Activated CD8-positive, alpha-beta memory T cell treated with anti-CD3 and anti-CD28 coated beads for 48 hours (primary cell): ENCODE measurements around the gene ACSF3.

ENCODE experiments used
- DNase-seq, 3 experiments: peaks; one replicate each; pipeline ENCODE4 v3.0.0-alpha.2; 2020; ENCODE audit warnings: low read depth in 2 of 3, low spot score in 2 of 3

ACSF3 gene

GRCh38 chr16:89093602-89094251, at the start of gene ACSF3:
ACSF3 (plus strand) TSS chr16:89093852; CDS start chr16:89100682, 6,830 bp downstream.
- DNase-seq = peak; percentile 49 to 67 (median 52)

GRCh38 chr16:89044418-89045180, 49.1 kb upstream of the ACSF3 start:
- no peak for DNase-seq

DNA sequence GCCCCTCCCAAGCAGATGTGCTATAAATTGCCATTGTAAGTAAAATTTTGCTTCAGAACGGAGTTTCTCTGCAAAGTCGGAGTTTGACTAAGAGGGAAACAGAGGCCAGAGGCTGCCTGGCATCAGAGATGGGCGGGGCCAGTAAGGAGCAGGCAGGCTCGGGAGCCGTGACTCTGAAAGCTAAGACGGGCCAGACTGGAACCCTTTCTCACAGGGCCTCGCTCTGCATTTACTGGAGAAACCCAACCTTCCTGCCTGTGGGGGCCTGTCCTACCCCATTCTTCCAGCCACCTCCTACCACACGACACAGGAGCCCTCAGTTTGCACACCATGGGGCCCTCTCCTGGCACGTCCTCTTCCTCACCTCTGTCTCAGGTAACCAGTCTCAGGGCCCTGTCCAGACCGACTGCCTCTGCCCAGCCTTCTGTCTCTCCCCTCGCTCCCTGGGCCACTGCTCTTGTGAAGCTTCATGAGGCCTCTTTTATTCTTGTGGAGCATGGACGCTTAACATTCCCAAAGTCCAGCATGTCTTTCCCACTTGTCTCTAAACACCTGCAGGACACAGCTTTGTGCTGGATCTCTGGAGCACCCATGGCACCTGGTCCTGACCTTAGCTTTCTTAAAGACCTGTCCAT, 48.4 kb upstream of the ACSF3 start:
- DNase-seq = no peak

GRCh38 chr16:89045881-89046280, 47.8 kb upstream of the ACSF3 start:
- no peak for DNase-seq

- no peak for DNase-seq
Observed at GRCh38 chr16:89046491-89046890, 47.2 kb upstream of the ACSF3 start.

GRCh38 chr16:89047331-89048089, 46.1 kb upstream of the ACSF3 start:
- no peak for DNase-seq

DNA sequence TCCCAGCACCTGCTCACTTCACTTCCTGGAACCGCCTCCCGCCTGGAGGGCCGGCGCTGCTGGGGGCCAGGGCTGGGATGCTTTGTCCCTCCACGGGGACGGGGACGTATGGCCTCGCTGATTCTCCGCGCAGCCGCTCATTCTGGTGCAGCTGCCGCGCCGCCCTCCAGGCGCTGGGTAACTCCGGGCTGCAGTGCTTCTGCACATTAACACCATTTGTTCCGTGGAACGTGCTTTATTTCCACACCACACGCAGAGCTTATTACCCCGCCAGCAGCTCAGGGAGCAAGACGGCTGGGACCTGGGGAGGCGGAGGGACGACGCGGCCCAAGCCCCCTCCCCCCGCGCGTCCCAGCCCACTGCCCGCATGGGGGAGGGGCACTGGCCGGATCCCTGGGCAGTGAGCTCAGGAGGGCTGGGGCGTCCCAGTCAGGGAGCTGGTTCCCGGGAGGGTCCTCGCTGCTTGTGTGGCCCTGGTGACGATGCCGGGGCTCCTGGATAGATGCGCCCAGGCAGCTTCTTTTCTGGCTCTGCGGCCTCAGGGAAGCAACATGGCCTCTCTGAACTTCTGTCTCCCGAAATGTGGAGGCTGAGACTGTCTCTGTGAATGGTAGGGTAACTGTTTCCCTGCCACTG, 45.4 kb upstream of the ACSF3 start:
- DNase-seq = no peak

GRCh38 chr16:89048871-89049422, 44.7 kb upstream of the ACSF3 start:
- no peak for DNase-seq

GRCh38 chr16:89049484-89050118, 44.1 kb upstream of the ACSF3 start:
- no peak for DNase-seq

- no peak for DNase-seq
Observed at GRCh38 chr16:89050119-89050867, 43.4 kb upstream of the ACSF3 start.

DNA sequence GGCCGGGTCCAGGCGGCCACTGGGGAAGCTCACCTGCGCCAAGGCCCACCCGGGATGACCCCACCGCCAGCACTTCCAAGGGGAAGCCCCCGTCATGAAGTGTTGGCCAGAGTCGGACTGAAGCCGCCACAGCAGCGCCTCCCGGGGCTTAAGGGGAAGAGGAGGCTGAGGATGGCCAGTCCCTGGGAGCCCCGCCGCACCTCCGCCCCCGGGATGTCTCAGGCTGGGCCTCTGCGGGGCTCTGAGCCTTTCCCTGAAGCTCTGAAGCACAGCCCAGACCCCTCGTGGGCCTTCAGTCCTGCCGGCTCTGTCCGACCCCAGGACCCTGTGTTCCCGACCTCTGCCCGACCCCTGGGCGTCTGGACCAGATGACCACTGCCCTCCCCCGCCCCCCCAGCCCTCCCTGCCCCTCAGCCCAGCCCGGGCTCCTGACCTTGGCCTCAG, 42.8 kb upstream of the ACSF3 start:
- DNase-seq = no peak

DNA sequence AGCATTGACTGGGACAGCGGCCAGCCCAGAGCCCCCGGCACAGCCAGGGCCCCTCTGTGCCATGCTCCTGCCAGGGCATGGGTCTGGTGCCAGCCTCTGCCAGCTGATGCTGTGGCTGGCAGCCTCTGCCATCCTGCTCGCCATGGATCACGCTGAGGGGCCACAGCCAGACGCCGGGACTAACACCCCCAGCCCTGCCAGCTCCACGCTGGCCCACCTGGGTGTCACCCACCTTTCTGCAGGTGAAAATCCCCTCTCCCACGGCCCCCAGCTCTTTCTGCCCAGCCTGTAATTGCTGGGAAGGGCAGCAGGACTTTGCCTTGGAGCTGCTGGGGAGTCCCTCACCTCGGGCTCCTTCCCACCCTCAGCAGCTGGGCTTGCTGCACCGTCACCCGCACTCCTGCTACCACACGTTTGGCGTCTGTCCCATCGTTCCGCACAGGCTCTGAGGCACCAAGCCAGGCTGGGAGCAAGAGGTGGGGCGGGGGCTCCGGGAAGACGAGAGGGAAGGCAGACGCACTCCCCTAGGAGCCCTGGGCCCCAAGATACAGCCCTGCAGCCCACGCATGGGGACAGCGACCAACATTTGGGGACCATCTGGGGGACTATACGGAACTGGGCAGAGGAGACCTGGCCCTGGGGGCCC, 42.0 kb upstream of the ACSF3 start:
- DNase-seq = no peak

GRCh38 chr16:89052191-89052889, 41.3 kb upstream of the ACSF3 start:
- DNase-seq = no peak

DNA sequence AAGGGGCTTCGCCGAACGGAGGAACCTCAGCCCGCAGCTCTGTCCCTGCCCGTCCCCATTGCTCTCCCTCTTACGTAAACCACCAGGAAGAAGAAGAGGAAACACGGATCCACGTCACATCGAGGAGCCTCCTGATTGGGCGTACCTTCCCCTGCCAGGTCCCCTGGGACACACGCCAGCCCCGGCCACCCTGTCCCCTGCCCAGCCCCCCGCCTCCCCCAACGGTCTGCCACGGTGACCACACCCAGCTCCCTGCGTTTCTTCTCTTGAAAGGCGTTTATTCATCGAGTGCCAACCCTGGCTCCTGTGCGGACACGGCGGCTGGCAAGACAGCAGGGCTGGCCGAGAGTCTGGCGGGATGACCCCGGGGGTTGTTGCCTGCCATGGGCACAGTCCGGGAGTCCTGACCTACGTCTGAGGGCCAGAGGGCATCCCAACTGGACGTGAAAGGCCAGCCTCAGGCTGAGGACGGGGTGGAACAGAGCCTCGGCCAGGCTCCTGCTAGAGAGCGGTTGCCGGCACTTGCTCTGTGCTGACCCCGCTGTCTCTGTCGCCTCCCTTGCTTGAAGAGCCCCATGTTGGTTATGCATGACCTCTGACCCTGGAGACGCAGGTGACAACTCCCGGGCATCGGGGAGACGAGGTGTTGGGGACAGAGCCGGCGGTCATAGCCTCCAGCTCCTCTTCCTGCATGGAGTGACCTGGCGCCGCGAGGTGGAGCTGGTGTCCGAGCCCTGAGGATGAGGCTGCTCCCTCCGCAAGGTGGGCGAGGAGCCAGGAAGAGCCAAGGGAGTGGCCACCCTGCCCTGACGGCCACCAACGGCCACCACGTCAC, 40.5 kb upstream of the ACSF3 start:
- no peak for DNase-seq

GRCh38 chr16:89053725-89054029, 40.0 kb upstream of the ACSF3 start:
- DNase-seq = no peak

DNA sequence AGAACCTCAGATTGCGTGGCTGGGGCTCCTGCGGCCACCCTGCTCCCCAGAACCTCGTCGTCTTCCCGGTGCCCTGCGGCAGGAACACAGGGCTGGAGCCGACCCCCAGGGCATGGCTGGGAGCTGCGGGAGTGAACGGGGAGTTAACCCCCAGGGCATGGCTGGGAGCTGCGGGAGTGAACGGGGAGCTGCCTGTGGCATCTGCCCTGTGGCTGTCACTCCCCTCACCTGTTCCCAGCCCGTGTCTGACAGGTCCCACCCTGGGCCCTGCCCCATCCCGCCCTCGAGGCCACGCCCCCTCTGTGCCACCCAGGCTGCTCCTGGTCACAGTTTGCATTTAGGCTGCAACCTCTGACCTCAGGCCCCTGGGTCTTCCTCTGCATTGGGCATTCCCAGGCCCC, 39.4 kb upstream of the ACSF3 start:
- no peak for DNase-seq

- no peak for DNase-seq
Observed at GRCh38 chr16:89054714-89055113, 38.9 kb upstream of the ACSF3 start.

DNA sequence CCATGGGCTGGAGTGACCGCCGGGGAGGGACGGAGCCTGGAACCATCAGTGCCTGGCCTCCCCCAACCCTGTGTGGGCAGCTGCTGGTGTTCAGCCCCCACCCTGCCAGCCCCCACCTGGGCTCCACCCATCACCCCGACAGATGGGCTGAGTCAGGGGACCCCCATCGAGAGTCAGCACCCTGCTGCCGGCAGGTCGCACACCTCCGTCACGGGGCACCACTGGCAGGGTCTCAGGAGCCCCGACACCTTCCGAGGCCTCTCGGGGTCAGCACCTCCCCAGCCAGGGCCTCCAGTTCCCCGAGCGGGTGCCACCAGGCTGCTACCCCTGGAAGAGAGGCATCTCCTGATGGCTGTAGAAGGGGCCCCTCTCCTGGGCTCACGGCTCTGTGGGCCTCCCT, 38.3 kb upstream of the ACSF3 start:
- DNase-seq = no peak
